NCI-H1048 (cell line): ENCODE results near the gene MRPS15.
"Not testable (repeated sequence)": the region's sequence is repeated elsewhere in the genome, so short reads cannot be mapped to it uniquely, and the experiment has no call there.

ENCODE experiments used
- DNase-seq: peaks from one replicate; lab custom pipeline; 2025; lab: John Stamatoyannopoulos, UW

MRPS15 gene

DNA sequence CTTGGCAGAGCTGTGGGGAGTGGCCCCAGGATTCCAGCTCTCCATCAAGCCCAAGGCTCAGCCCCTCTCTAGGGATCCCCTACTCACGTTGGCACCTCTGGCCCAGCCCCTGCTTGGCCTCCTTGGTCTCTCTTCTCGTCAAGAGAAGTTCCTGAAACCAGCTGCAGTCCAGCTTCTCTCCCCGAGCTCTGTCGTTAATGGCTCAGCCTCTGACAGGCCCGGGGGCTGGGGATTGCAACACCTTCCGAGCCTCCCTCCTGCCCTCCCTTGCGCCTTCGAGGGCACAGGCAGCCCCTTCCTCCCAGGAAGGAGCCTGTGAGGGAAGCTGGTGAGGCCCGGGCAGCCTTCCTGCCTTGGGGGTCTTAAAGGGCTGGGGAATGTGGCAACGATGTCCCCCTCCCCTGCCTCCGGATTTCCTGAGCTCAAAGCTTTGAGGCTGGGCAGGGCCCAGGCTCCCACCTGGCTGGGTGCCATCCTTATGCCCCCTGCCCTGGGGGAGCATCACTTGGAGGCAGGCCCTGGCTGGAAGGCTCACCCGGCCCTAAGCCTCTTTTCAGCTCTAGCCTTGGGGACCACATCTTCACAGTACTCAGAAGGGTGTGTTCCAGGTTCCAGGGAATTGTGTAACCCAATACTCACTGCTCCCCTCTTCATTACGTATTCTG, 18.7 kb upstream of the MRPS15 start, which contains the start of gene CSF3R:
Gene CSF3R, minus strand, starts transcription at position 190 of the 665 bp plus-strand sequence. CDS start 3,417 bp downstream, outside the sequence.
- DNase-seq = no peak

GRCh38 chr1:36481771-36482723, 17.9 kb upstream of the MRPS15 start:
- DNase-seq = no peak

GRCh38 chr1:36481091-36481490, 16.9 kb upstream of the MRPS15 start:
- no peak for DNase-seq

DNA sequence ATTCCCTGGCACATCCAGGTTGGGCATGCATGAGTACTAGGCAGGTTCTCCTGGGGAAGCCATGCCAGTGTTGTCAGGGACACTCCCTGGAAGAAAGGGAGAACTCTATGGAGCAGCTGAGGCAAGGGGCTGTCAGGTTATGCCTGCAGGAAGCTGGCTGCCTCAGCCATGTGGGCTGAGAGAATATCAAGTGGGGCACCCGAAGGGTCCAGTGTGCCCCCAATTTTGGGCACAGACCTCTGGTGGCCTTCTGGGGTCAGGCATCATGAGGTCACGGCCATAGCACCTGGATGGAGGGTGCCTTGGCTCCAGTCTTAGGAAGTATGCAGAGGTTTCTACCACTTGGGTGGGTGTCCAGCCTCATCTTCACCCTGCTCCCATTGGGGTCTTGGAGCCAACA, 16.0 kb upstream of the MRPS15 start:
- no peak for DNase-seq

DNA sequence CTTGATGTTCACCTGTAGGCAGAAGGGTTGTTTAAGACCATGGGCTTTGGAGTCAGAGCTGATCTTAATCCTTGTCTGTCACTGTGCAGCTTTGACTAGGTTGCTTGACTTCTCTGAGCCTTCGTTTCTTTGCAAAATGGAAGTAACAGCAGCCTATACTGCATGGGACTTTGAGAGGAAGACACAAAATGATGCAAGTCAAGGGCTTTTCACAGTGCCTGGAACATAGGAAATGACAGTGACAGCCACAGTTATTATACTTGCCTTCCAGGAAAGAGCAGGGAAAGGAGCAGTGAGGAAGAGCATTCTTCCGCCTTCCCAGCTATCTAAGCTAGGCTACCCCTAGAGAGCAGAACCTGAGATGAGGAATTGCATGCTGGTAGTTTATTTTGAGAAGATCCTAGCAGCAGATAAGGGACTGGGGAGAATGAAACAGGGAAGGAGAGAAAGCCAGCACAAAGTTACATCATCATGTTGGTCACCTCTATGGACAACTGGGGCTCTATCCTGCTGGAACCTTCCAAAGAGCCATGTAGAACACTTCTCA, 15.4 kb upstream of the MRPS15 start:
- DNase-seq = no peak

DNA sequence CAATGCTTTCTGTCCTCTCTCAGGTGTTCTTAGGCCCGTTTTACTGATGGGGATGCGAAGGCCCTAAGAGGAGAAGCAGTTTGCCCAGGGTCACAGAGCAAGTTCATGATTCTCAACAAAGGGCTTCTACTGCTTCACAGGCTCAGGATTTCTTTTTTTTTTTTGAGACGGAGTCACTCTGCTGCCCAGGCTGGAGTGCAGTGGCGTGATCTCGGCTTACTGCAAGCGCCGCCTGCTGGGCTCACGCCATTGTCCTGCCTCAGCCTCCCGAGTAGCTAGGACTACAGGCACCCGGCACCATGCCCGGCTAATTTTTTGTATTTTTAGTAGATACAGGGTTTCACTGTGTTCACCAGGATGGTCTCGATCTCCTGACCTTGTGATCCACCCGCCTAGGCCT, 13.4 kb upstream of the MRPS15 start:
- not testable (repeated sequence) for DNase-seq

- DNase-seq = no peak
These were observed 12.8 kb upstream of the MRPS15 start for GRCh38 chr1:36476945-36477344.

- DNase-seq = no peak
These were observed 11.9 kb upstream of the MRPS15 start for GRCh38 chr1:36475910-36476604.

GRCh38 chr1:36475341-36475740, 11.2 kb upstream of the MRPS15 start:
- no peak for DNase-seq

DNA sequence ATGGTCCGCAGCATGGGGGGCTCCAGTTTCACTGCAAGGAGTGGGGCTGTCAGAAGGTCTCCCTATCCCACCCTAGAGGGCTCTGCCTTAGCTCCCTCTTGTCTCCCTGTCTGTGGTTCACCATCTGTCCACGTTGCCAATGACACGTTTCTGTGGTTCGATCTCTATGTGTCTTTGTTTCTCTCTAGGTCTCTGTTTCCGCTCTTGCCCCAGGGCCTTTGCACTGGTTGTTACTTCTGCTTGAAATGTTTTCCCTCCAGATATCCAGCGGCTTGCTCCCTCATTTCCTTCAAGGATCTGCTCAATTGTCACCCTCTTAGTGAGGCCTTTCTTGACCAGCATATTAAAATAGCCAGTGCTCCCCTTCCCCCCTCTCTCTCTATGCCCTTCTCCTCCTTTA, 8.5 kb upstream of the MRPS15 start:
- DNase-seq = no peak

DNA sequence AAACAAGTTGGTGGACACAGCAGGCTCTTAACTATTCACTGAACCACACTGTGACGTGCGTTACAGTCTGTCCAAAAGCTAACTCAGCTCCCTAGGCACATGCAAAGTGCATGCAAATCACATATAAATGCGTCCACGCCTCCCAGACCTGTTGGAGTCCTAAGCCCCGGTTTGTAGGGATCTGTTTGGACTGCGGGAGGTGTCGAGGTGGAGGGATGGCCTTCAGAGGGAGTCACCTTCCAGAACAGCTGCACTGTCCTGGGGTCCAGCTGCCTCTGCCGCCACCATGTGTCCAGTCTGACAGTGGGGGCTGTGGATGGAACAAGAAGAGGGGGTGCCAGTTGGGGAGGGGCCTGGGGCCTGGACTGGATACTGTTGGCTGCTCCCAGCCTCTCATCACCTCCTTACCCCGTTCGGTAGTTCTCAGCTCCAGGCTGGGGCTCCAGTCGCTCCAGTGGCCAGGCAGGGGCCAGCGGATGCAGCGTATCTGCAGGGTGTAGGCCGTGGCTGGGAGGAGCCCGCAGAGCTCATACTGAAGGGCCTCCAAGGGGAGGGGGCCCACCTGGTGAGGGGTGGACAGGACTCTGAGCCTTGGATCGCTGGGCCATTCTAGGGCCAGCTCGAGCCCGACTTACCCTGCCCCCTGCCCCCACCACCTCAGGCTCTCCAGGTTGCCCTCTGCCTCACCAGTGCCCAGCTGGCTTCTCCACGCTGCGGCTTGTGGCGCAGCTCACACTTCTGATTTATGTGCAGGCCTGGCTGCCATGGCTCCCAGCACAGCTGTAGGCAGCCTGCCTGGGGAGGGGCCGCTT, 7.9 kb upstream of the MRPS15 start:
- DNase-seq = peak; percentile 58

DNA sequence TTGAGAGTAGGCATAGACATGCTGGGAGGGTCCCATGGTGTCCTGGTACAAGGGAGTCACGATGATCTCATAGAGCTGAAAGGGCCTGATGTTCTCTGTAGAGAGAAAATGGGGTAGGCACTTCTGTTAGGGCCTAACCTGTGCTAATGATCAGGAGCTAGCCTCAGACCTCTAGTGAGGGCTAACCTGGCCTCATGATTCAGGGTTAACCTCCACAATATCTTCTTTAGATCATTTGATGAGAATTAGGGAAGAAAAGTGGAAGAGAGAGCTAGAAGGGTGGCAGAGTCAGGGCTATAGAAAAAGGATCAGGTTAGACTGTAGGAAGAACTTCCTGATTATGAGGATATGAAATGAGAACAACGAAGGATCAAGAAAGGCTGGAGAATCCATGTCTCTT, 5.0 kb upstream of the MRPS15 start:
- DNase-seq = no peak

GRCh38 chr1:36467700-36468455, 3.7 kb upstream of the MRPS15 start:
- DNase-seq = no peak

GRCh38 chr1:36467027-36467410, 2.8 kb upstream of the MRPS15 start:
- no peak for DNase-seq

- DNase-seq = no peak
These were observed 2.3 kb upstream of the MRPS15 start for GRCh38 chr1:36466370-36467026.

- DNase-seq = no peak
These were observed 1.7 kb upstream of the MRPS15 start for GRCh38 chr1:36465731-36466369.

DNA sequence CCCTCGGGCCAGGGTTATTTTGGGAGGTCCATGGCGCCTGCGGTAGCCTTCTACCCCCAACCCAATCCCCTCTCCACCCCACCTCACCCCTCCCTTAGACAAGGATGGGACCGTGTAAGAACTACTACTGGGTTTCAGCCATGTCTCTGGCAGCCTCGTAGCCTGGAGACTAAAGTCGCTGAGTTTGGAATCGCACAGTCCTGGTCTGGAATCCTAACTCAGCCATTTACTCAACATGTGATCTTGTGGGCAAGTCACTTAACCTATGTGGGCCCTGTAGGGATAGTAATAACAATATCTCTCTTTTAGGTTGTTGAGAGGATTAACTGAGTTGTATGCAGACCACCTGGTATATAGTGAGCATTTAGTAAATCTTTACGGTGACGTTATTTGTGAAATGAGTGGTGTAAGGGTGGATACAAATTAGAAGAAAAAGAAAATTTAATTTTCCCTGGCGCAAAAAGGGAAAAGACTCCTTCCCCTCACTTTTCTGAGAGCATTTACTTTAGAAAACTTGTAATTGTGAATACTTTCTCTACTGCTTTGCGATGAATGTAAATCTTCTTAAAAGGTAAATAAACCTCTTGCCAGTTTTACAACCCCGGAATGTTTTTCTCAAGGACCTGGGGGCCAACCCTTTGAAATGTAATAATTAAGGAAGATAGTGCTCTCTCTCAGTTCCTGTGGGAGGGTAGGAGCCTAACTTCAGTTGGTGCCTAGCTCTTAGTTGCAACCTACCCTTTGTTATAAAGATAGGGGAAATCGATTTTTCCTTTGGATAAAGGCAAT, 615 bp upstream of the MRPS15 start:
- DNase-seq = no peak

DNA sequence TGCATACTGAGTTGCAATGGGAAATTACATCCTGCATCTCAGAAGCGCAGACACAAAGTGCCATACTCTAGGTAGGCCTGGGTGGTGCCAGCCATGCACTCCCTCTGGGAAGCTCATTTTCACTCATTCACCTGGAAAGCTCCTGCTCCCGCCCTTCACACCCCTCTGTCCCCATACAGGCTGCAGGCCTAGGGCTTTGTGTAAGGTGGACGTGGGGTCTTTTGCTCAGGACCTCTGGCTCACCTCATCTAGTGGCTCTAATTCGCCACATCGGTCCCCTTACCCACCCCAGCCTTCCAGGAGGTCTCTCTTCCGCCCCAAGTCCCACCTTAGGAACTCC, 751 bp downstream of the MRPS15 start:
- DNase-seq = no peak

- DNase-seq = no peak
These were observed 5.3 kb downstream of the MRPS15 start for GRCh38 chr1:36458910-36459309.
